Endothelial cell of umbilical vein (primary cell): ENCODE data around the gene LINC01488. TPM values are rescaled to one million over a fixed set of nuclear protein-coding genes. Genes with fewer than 3 reads are reported as not detected.

ENCODE experiments used
- BruUV-seq: library from RNA; stranded (reverse); fragments of 400-500 nt; replicated peaks from 2 replicates; lab custom pipeline; 2021; lab: Mats Ljungman, UMichigan
- CTCF ChIA-PET: fragments of 300-600, 350-600 bp; sonication (Branson Sonifier 250); formaldehyde crosslinking; loops from one replicate; lab custom pipeline; 2021; ENCODE audit warnings: antibody characterized with exemption, inconsistent platforms; lab: Charles Lee
- POLR2A ChIA-PET: fragments of 300-600, 350-600 bp; sonication (Branson Sonifier 250); formaldehyde crosslinking; loops from one replicate; lab custom pipeline; 2021; ENCODE audit warnings: antibody characterized with exemption, inconsistent platforms; lab: Charles Lee
- DNase-seq: peaks from one replicate; pipeline ENCODE4 v3.0.0-alpha.2; 2011; ENCODE audit warnings: low read depth, low spot score
- FAIRE-seq: peaks from 2 replicates; lab custom pipeline; 2011; peaks lifted over from hg19 to GRCh38; lab: Jason Lieb, UNC
- H2AFZ ChIP-seq: 2 replicates; pipeline ENCODE4 v1.6.0; 2012; ENCODE audit warnings: low read depth, low read length, control low read depth, inconsistent platforms
- H3K27ac ChIP-seq: 2 replicates; pipeline ENCODE4 v1.5.1; 2011; ENCODE audit warnings: low read depth, mild to moderate bottlenecking, control low read depth, low read length, moderate library complexity; ENCODE audit not compliant: insufficient read depth
- H3K27me3 ChIP-seq, 2 experiments: 2 replicates each; pipeline versions ENCODE4 v1.6.0 to v1.6.1; 2011; ENCODE audit warnings: low read length in 2 of 2, mixed read lengths in 1 of 2; ENCODE audit not compliant: control insufficient read depth in 2 of 2, insufficient read depth in 2 of 2
- H3K36me3 ChIP-seq, 2 experiments: 2 replicates in 1 of 2; 3 replicates in 1 of 2; pipeline ENCODE4 v1.5.1; 2011; ENCODE audit warnings: low read length in 2 of 2, mild to moderate bottlenecking in 1 of 2, moderate library complexity in 1 of 2; ENCODE audit not compliant: control insufficient read depth in 2 of 2, insufficient read depth in 2 of 2; ENCODE audit errors: extremely low read depth in 1 of 2
- H3K4me1 ChIP-seq: 3 replicates; pipeline ENCODE4 v1.5.1; 2011; ENCODE audit warnings: mild to moderate bottlenecking, low read length; ENCODE audit not compliant: control insufficient read depth, insufficient read depth; ENCODE audit errors: extremely low read depth
- H3K4me2 ChIP-seq: 2 replicates; pipeline ENCODE4 v1.6.1; 2011; ENCODE audit warnings: low read length, control low read depth, mixed read lengths; ENCODE audit not compliant: insufficient read depth
- H3K4me3 ChIP-seq, 3 experiments: fragments of 200-600 bp in 1 of 3; sonication (generic), shearing (Covaris generic) in 1 of 3; replicated peaks in 1 of 3; 2 replicates each; pipeline ENCODE4 v1.5.1; 2011 to 2016; ENCODE audit warnings: control low read depth in 3 of 3, low read length in 3 of 3, mild to moderate bottlenecking in 2 of 3, inconsistent platforms in 1 of 3, low read depth in 1 of 3, moderate library complexity in 1 of 3; ENCODE audit not compliant: insufficient read depth in 1 of 3
- H3K79me2 ChIP-seq: 2 replicates; pipeline ENCODE4 v1.6.0; 2012; ENCODE audit warnings: low read length, inconsistent platforms; ENCODE audit not compliant: control insufficient read depth, insufficient read depth
- H3K9ac ChIP-seq: replicated peaks from 2 replicates; pipeline ENCODE3; 2011; ENCODE audit warnings: low read length, control low read depth; ENCODE audit not compliant: insufficient read depth; ENCODE audit errors: extremely low read depth
- H3K9me1 ChIP-seq: replicated peaks from 3 replicates; pipeline ENCODE4 v1.6.0; 2011; ENCODE audit warnings: mild to moderate bottlenecking, low read length; ENCODE audit not compliant: control insufficient read depth, insufficient read depth; ENCODE audit errors: extremely low read depth
- H3K9me3 ChIP-seq: replicated peaks from 2 replicates; pipeline ENCODE4 v1.5.1; 2012; ENCODE audit warnings: low read length, inconsistent platforms; ENCODE audit not compliant: control insufficient read depth, insufficient read depth
- H4K20me1 ChIP-seq: replicated peaks from 2 replicates; pipeline ENCODE3; 2011; ENCODE audit warnings: mild to moderate bottlenecking, low read length; ENCODE audit not compliant: control insufficient read depth, insufficient read depth; ENCODE audit errors: extremely low read depth
- CTCF ChIP-seq, 2 donors: IDR thresholded peaks; 1 replicate in 1 of 2; 2 replicates in 1 of 2; pipeline ENCODE4 v1.5.1; 2011; ENCODE audit warnings: low read length in 2 of 2, mild to moderate bottlenecking in 2 of 2, moderate library complexity in 2 of 2, control low read depth in 1 of 2, inconsistent platforms in 1 of 2, low read depth in 1 of 2; ENCODE audit not compliant: insufficient read depth in 1 of 2; ENCODE audit errors: extremely low read depth in 1 of 2
- EZH2 ChIP-seq: IDR thresholded peaks from 2 replicates; pipeline ENCODE4 v1.6.1; 2012; ENCODE audit warnings: borderline replicate concordance, low read depth, mild to moderate bottlenecking, moderate library complexity, low read length, inconsistent platforms; ENCODE audit not compliant: severe bottlenecking
- FOS ChIP-seq: IDR thresholded peaks from 2 replicates; pipeline ENCODE4 v1.6.1; 2011; ENCODE audit warnings: mild to moderate bottlenecking, low read length, moderate library complexity, borderline replicate concordance; ENCODE audit not compliant: insufficient read depth
- GATA2 ChIP-seq: IDR thresholded peaks from 2 replicates; pipeline ENCODE4 v1.7.0; 2011; ENCODE audit warnings: low read depth, mild to moderate bottlenecking, moderate library complexity, mixed read lengths, low read length; ENCODE audit not compliant: insufficient read length, insufficient read depth
- JUN ChIP-seq: IDR thresholded peaks from 2 replicates; pipeline ENCODE4 v1.6.1; 2011; ENCODE audit warnings: borderline replicate concordance, low read depth; ENCODE audit not compliant: insufficient read length, insufficient read depth
- MAX ChIP-seq: IDR thresholded peaks from 2 replicates; pipeline ENCODE4 v1.6.1; 2011; ENCODE audit not compliant: insufficient read depth, insufficient read length
- MYC ChIP-seq: IDR thresholded peaks from one replicate; pipeline ENCODE4 v1.6.1; 2011; ENCODE audit warnings: mild to moderate bottlenecking, low read depth, low read length
- POLR2A ChIP-seq: IDR thresholded peaks from 2 replicates; pipeline ENCODE4 v1.6.1; 2012; ENCODE audit warnings: low read depth, mild to moderate bottlenecking, control low read depth, low read length
- POLR2AphosphoS5 ChIP-seq: IDR thresholded peaks from 2 replicates; pipeline ENCODE4 v1.6.1; 2012; ENCODE audit warnings: low read depth, mild to moderate bottlenecking, control low read depth, low read length, moderate library complexity; ENCODE audit not compliant: insufficient read depth
- dilution Hi-C: fragments of 300-500 bp; cut with MboI; formaldehyde crosslinking; loops from one replicate; pipeline ENCODE4 v1.15.0; 2019; ENCODE audit warnings: low sequenced_read_pairs; ENCODE audit not compliant: extremely low pct_ligation_motif_present
- intact Hi-C: fragments of 100-400 bp; cut with micrococcal nuclease; formaldehyde crosslinking; loops from one replicate; pipeline ENCODE4 v1.10.0; 2022
- polyA plus RNA-seq, 4 experiments: library from polyadenylated mRNA; depleted of rRNA in 3 of 4; stranded (reverse) in 3 of 4; unstranded in 1 of 4; fragments of >200 nt; gene quantifications; 2 replicates each; pipeline versions ENCODE4 v1.2.1 to v1.2.3, GENCODE V29; 2011 to 2012; ENCODE audit warnings: missing spikeins in 1 of 4
- total RNA-seq: library from RNA; stranded (reverse); gene quantifications from 2 replicates; pipeline ENCODE4 v1.2.3, GENCODE V29; 2021

LINC01488 gene
- total and polyA plus RNA-seq, 2 donors (not counting 3 experiments of a cell fraction or from before 2014, with no cell fraction given) = not detected

GRCh38 chr11:69459848-69460539 is 21.5 kb upstream of the LINC01488 start:
- CTCF ChIA-PET = interaction anchor here (1.1 kb wide), 1 partner anchor 167 kb away, joined by 3 read pairs; no protein-coding TSS in a partner anchor
- POLR2A ChIA-PET = no interaction called here
- H3K36me3 ChIP-seq = no peaks in the 10 kb centered on the region
- no peaks in the 10 kb centered on the region for H3K27me3 ChIP-seq
- TF ChIP-seq POLR2AphosphoS5 (no peak), EZH2 (no peak), GATA2 (no peak), FOS (no peak), CTCF (IDR thresholded peaks at IDR 0.05; ENCODE audit: extremely low read depth in 1 of 2, insufficient read depth in 1 of 2, low read depth in 1 of 2, low read length in 2 of 2) (no peak), JUN (no peak), MAX (no peak), POLR2A (no peak), MYC (no peak)
- no peak overlapping the region for H3K4me3 ChIP-seq
- no peak for FAIRE-seq
- intact Hi-C loops = no loop called here
- no peak overlapping the region for H2AFZ ChIP-seq
- no peak overlapping the region for H3K9ac ChIP-seq
- H4K20me1 ChIP-seq = no peaks in the 10 kb centered on the region
- no peak for DNase-seq
- no peak overlapping the region for H3K27ac ChIP-seq
- dilution Hi-C loops = no loop called here
- H3K4me2 ChIP-seq = no peak overlapping the region
- no TSS peak for BruUV-seq
- H3K9me3 ChIP-seq = peaks cover 7% of the 10 kb centered on the region
- no peaks in the 10 kb centered on the region for H3K9me1 ChIP-seq
- H3K4me1 ChIP-seq = no peaks in the 10 kb centered on the region
- no peaks in the 10 kb centered on the region for H3K79me2 ChIP-seq
